ENCODE results near the gene LRRC23. TPM values are rescaled to one million over a fixed set of nuclear protein-coding genes. Genes with fewer than 3 reads are reported as not detected.

LRRC23 gene
- total and polyA plus RNA-seq, 2 of the 4 experiments (the other 2 are of a cell fraction), result 11.1 to 11.4 TPM

DNA sequence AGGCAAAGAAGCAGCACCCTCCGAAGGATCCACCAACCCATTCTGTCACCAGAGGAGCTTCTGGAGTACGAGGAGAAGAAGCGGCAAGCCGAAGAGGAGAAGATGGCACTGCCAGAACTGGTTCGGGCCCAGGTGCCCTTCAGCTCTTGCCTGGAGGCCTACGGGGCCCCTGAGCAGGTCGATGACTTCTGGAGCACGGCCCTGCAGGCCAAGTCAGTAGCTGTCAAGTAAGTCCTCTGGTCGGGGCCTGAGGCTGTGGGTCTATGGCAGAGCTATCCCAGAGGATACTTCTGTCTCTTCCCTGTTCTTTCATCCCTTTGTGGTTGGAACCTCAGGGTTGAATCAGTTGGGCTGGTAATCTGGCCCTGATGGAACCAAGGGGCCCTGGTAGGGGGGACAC lies 43.2 kb upstream of the LRRC23 start:
- CTCF ChIA-PET, result interaction anchor here (0.5 kb wide), 1 partner anchor 30 kb away, joined by 3 read pairs; no protein-coding TSS in a partner anchor
- H3K9me1 ChIP-seq (ENCODE audit: insufficient read depth, low read length), result 0 out of 2 replicates have a peak, but pooled peaks cover 3% of the 10 kb centered on the region
- H2AK5ac ChIP-seq (ENCODE audit: low read depth, low read length), result no peak overlapping the region
- peaks cover 0 to 14% of the 10 kb centered on the region in 2 experiments; a peak in 3 of 4 replicates for H3K79me1 ChIP-seq (ENCODE audit: low read depth in 1 of 2, low read length in 2 of 2)
- H3K27me3 ChIP-seq (ENCODE audit: control insufficient read depth, insufficient read depth, low read length), result no peaks in the 10 kb centered on the region
- dilution Hi-C loops (cut with HindIII; ENCODE audit: low sequenced_read_pairs, unreplicated experiment) (no loop called here), intact Hi-C loops (cut with micrococcal nuclease) (no loop called here), in situ Hi-C loops (cut with MboI; ENCODE audit: low sequenced_read_pairs) (no loop called here)
- no peak overlapping the region for H3K4ac ChIP-seq (ENCODE audit: low read depth, low read length)
- H4K91ac ChIP-seq (ENCODE audit: insufficient read depth, low read depth, low read length), result no peak overlapping the region
- H3K4me2 ChIP-seq (ENCODE audit: low read depth, low read length), result no peak overlapping the region
- H3K9me3 ChIP-seq (ENCODE audit: control insufficient read depth, insufficient read depth, low read length), result no peaks in the 10 kb centered on the region
- no peaks in the 10 kb centered on the region for H3K4me1 ChIP-seq (ENCODE audit: control insufficient read depth, insufficient read depth, low read length)
- DNase-seq, result no peak
- H3K36me3 ChIP-seq (ENCODE audit: control insufficient read depth, insufficient read depth, low read length), result peaks cover 77% of the 10 kb centered on the region
- H4K20me1 ChIP-seq (ENCODE audit: insufficient read depth, low read length), result no peaks in the 10 kb centered on the region
- POLR2A ChIA-PET (ENCODE audit: unreplicated experiment), result interaction anchor here (0.6 kb wide), 1 partner anchor 472 kb away, joined by 6 read pairs; no protein-coding TSS in a partner anchor
- no TSS peak for BruUV-seq (replicated peaks)
- H3K14ac ChIP-seq (replicated peaks; ENCODE audit: low read depth, low read length), result no peak overlapping the region
- H3K9ac ChIP-seq (ENCODE audit: low read depth, low read length), result no peak overlapping the region
- no peak overlapping the region for H2BK20ac ChIP-seq (ENCODE audit: low read depth, low read length)
- H2AFZ ChIP-seq (replicated peaks; ENCODE audit: low read length, poor library complexity), result no peak overlapping the region
- no peak for ATAC-seq (ENCODE audit: low read depth)
- H2AK9ac ChIP-seq (replicated peaks; ENCODE audit: low read depth, low read length, poor library complexity), result no peak overlapping the region
- no peak overlapping the region for H4K8ac ChIP-seq (ENCODE audit: low read depth in 2 of 2, low read length in 2 of 2)
- no peak overlapping the region for H4K5ac ChIP-seq (ENCODE audit: low read depth, low read length)
- no peak overlapping the region for H3K27ac ChIP-seq (ENCODE audit: insufficient read depth, low read length)
- TF ChIP-seq POLR2A (IDR thresholded peaks at IDR 0.05; ENCODE audit: low read depth, low read length), result no peak
- TF ChIP-seq, protein P1, sequence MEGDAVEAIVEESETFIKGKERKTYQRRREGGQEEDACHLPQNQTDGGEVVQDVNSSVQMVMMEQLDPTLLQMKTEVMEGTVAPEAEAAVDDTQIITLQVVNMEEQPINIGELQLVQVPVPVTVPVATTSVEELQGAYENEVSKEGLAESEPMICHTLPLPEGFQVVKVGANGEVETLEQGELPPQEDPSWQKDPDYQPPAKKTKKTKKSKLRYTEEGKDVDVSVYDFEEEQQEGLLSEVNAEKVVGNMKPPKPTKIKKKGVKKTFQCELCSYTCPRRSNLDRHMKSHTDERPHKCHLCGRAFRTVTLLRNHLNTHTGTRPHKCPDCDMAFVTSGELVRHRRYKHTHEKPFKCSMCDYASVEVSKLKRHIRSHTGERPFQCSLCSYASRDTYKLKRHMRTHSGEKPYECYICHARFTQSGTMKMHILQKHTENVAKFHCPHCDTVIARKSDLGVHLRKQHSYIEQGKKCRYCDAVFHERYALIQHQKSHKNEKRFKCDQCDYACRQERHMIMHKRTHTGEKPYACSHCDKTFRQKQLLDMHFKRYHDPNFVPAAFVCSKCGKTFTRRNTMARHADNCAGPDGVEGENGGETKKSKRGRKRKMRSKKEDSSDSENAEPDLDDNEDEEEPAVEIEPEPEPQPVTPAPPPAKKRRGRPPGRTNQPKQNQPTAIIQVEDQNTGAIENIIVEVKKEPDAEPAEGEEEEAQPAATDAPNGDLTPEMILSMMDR (conservative IDR thresholded peaks at IDR 0.05; ENCODE audit: low read depth, low read length), result no peak
- TF ChIP-seq MAFK (IDR thresholded peaks at IDR 0.05; ENCODE audit: low read depth, low read length), result no peak
- TF ChIP-seq, protein P2, sequence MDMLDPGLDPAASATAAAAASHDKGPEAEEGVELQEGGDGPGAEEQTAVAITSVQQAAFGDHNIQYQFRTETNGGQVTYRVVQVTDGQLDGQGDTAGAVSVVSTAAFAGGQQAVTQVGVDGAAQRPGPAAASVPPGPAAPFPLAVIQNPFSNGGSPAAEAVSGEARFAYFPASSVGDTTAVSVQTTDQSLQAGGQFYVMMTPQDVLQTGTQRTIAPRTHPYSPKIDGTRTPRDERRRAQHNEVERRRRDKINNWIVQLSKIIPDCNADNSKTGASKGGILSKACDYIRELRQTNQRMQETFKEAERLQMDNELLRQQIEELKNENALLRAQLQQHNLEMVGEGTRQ (IDR thresholded peaks at IDR 0.05; ENCODE audit: low read depth, low read length), result no peak
- TF ChIP-seq MAZ (IDR thresholded peaks at IDR 0.05; ENCODE audit: borderline replicate concordance, low read depth, low read length), result no peak
- TF ChIP-seq RAD21 (IDR thresholded peaks at IDR 0.05; ENCODE audit: low read length), result no peak
- TF ChIP-seq, protein P3, sequence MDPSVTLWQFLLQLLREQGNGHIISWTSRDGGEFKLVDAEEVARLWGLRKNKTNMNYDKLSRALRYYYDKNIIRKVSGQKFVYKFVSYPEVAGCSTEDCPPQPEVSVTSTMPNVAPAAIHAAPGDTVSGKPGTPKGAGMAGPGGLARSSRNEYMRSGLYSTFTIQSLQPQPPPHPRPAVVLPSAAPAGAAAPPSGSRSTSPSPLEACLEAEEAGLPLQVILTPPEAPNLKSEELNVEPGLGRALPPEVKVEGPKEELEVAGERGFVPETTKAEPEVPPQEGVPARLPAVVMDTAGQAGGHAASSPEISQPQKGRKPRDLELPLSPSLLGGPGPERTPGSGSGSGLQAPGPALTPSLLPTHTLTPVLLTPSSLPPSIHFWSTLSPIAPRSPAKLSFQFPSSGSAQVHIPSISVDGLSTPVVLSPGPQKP (IDR thresholded peaks at IDR 0.05; ENCODE audit: borderline replicate concordance, low read depth, low read length), result no peak
- TF ChIP-seq FOS (IDR thresholded peaks at IDR 0.05; ENCODE audit: low read depth, low read length), result no peak
- no peak for TF ChIP-seq RCOR1 (IDR thresholded peaks at IDR 0.05; ENCODE audit: insufficient replicate concordance, low read length)
- no peak for TF ChIP-seq BHLHE40 (IDR thresholded peaks at IDR 0.05; ENCODE audit: low read depth, low read length)
- no peak for TF ChIP-seq NFE2L2 (IDR thresholded peaks at IDR 0.05; ENCODE audit: low read depth, low read length)
- no peak overlapping the region for H2BK120ac ChIP-seq (ENCODE audit: low read depth, low read length)
- H3K18ac ChIP-seq (ENCODE audit: low read depth, low read length), result no peak overlapping the region
- H3K23ac ChIP-seq (ENCODE audit: low read depth, low read length), result no peak overlapping the region
- no peak overlapping the region for H2BK15ac ChIP-seq (ENCODE audit: low read depth, low read length)
- 98% methylated on average over 6 of the region's 9 CpGs; no CpG with 5 or more reads in 1 of the 2 experiments for WGBS, 2 experiments (ENCODE audit: extremely low coverage in 2 of 2, insufficient read length in 1 of 2)
- no peak overlapping the region for H3K4me3 ChIP-seq (ENCODE audit: insufficient read depth, low read depth, low read length)
- no peak overlapping the region for H3K56ac ChIP-seq (ENCODE audit: extremely low read depth, insufficient read depth, low read length)
- H2BK5ac ChIP-seq (ENCODE audit: low read depth, low read length, poor library complexity, severe bottlenecking), result no peak overlapping the region
